Measurements from ENCODE around the gene HACD4. TPM values are rescaled to one million over a fixed set of nuclear protein-coding genes. Genes with fewer than 3 reads are reported as not detected.

HACD4 gene
- total RNA-seq, 1 donor from 2014 or later, result 3.0 TPM

DNA sequence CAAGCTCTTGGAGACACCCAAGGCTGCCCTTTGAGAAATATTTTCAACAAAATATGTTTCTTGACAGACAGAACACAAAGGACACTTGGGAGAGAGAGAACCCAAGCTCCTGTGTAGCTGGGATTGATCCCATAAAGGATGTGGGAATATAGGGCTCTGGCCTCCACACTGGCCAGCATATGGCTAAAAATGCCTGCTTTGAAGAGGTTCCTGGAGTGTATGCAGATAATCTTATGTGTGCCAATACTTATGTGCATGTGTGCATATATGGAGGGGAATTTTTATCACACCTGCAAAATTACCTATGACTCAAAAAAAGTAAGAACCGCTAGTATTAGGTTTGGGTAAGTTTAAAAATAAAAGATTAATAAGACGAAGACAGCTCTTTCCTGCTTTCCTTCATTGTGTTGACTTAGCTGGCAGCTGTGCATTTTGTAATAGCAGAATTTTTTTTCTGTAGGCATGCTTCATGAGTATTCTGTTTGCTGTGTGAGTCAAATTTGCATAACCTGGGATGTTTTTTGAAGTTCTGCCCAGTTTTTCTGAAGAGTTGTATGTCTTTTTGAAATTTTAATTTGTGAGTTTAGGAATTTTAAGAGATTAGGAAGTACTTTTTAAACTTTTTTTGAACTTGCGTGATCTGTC, 42.6 kb downstream of the HACD4 start:
- DNase-seq (ENCODE audit: low spot score in 2 of 2, unreplicated experiment in 2 of 2), result no peak
- no peaks in the 10 kb centered on the region for H3K4me1 Mint-ChIP-seq
- no peak overlapping the region for H3K4me3 Mint-ChIP-seq
- H3K9me3 Mint-ChIP-seq, result no peaks in the 10 kb centered on the region
- TF ChIP-seq CTCF (IDR thresholded peaks at IDR 0.05; ENCODE audit: unreplicated experiment), result no peak
- H3K36me3 Mint-ChIP-seq, result peaks cover 47% of the 10 kb centered on the region
- H3K27ac Mint-ChIP-seq, result no peak overlapping the region
- no peaks in the 10 kb centered on the region for H3K27me3 Mint-ChIP-seq (ENCODE audit: low read depth)

- H3K9me3 Mint-ChIP-seq, result no peaks in the 10 kb centered on the region
- no peaks in the 10 kb centered on the region for H3K4me1 Mint-ChIP-seq
- H3K27ac Mint-ChIP-seq, result no peak overlapping the region
- H3K36me3 Mint-ChIP-seq, result peaks cover 48% of the 10 kb centered on the region
- no peaks in the 10 kb centered on the region for H3K27me3 Mint-ChIP-seq (ENCODE audit: low read depth)
- H3K4me3 Mint-ChIP-seq, result no peak overlapping the region
- TF ChIP-seq CTCF (IDR thresholded peaks at IDR 0.05; ENCODE audit: unreplicated experiment), result no peak
- DNase-seq (ENCODE audit: low spot score in 2 of 2, unreplicated experiment in 2 of 2), result no peak
Observed at GRCh38 chr9:20988061-20988460, 43.4 kb downstream of the HACD4 start.

DNA sequence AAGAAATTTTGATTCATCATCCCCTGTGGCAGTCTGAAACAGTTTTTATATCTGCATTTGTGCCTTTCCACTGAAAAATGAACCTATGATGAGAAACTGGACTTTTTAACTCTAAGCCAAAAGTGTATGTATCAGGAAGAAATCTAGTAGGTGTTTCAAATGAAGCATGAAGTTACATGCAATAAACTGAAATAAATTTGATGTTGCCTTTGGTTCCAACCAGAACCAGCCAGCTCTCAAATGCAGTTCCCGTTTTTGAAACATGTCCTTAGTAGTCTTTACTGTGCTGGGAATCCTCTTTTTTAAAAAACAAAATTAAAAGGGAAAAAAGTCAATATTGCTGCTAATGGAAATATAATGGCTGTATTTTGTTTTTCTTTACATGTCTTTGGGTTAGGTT, 43.9 kb downstream of the HACD4 start:
- no peak overlapping the region for H3K27ac Mint-ChIP-seq
- H3K27me3 Mint-ChIP-seq (ENCODE audit: low read depth), result no peaks in the 10 kb centered on the region
- no peak overlapping the region for H3K4me3 Mint-ChIP-seq
- TF ChIP-seq CTCF (IDR thresholded peaks at IDR 0.05; ENCODE audit: unreplicated experiment), result no peak
- H3K36me3 Mint-ChIP-seq, result peaks cover 49% of the 10 kb centered on the region
- DNase-seq (ENCODE audit: low spot score in 2 of 2, unreplicated experiment in 2 of 2), result no peak
- H3K4me1 Mint-ChIP-seq, result peaks cover 2% of the 10 kb centered on the region
- no peaks in the 10 kb centered on the region for H3K9me3 Mint-ChIP-seq

- Mint-ChIP-seq H3K36me3 (peaks cover 51% of the 10 kb centered on the region), H3K27ac (no peak overlapping the region), H3K4me1 (peaks cover 17% of the 10 kb centered on the region), H3K27me3 (ENCODE audit: low read depth) (no peaks in the 10 kb centered on the region), H3K9me3 (no peaks in the 10 kb centered on the region), H3K4me3 (no peak overlapping the region)
- DNase-seq (ENCODE audit: low spot score in 2 of 2, unreplicated experiment in 2 of 2), result no peak
- no peak for TF ChIP-seq CTCF (IDR thresholded peaks at IDR 0.05; ENCODE audit: unreplicated experiment)
Observed at GRCh38 chr9:20985851-20986600, 45.4 kb downstream of the HACD4 start.

GRCh38 chr9:20984506-20984905, 46.9 kb downstream of the HACD4 start:
- TF ChIP-seq CTCF (IDR thresholded peaks at IDR 0.05; ENCODE audit: unreplicated experiment), result no peak
- no peak overlapping the region for H3K27ac Mint-ChIP-seq
- no peaks in the 10 kb centered on the region for H3K27me3 Mint-ChIP-seq (ENCODE audit: low read depth)
- DNase-seq (ENCODE audit: low spot score in 2 of 2, unreplicated experiment in 2 of 2), result no peak
- H3K9me3 Mint-ChIP-seq, result no peaks in the 10 kb centered on the region
- peaks cover 40% of the 10 kb centered on the region for H3K36me3 Mint-ChIP-seq
- no peak overlapping the region for H3K4me3 Mint-ChIP-seq
- H3K4me1 Mint-ChIP-seq, result peaks cover 22% of the 10 kb centered on the region
